ENCODE data around the gene CXCL11.

GRCh38 chr4:76035141-76035540, 729 bp downstream of the CXCL11 start:
- TF ChIP-seq CTCF (optimal IDR thresholded peaks at IDR 0.05 in 1 of 3, IDR thresholded peaks at IDR 0.05 in 1 of 3, conservative IDR thresholded peaks at IDR 0.05 in 1 of 3; ENCODE audit: extremely low read depth in 1 of 3, insufficient read depth in 2 of 3, low read length in 3 of 3) (no peak), EZH2 (IDR thresholded peaks at IDR 0.05; ENCODE audit: low read length) (no peak)

Data from keratinocyte (primary cell).